Neural cell (in vitro differentiated cells): ENCODE measurements around the gene MDM1. TPM values are rescaled to one million over a fixed set of nuclear protein-coding genes. Genes with fewer than 3 reads are reported as not detected.

ENCODE experiments used
- H2AFZ ChIP-seq: fragments of 200-600, 300-800 bp; sonication (generic), shearing (Covaris generic); 2 replicates; pipeline ENCODE4 v1.6.0; 2014; ENCODE audit warnings: low read depth, mild to moderate bottlenecking, antibody characterized with exemption, low read length, moderate library complexity
- H3F3A ChIP-seq: fragments of 200-600 bp; shearing (Covaris generic); 2 replicates; pipeline ENCODE4 v1.6.1; 2016; ENCODE audit warnings: mild to moderate bottlenecking, moderate library complexity, mixed read lengths, antibody characterized with exemption, low read length; ENCODE audit not compliant: insufficient read depth, poor library complexity, severe bottlenecking
- H3K27ac ChIP-seq: fragments of 200-600, 300-800 bp; sonication (generic), shearing (Covaris generic); 2 replicates; pipeline ENCODE4 v1.5.1; 2014; ENCODE audit warnings: mild to moderate bottlenecking, low read length, moderate library complexity
- H3K27me3 ChIP-seq: fragments of 300-800, 200-600 bp; sonication (generic), shearing (Covaris generic); 2 replicates; pipeline ENCODE4 v1.6.0; 2014; ENCODE audit warnings: mild to moderate bottlenecking, low read depth, low read length, moderate library complexity; ENCODE audit not compliant: insufficient read depth
- H3K36me3 ChIP-seq: fragments of 300-800, 200-600 bp; sonication (generic), shearing (Covaris generic); 2 replicates; pipeline ENCODE4 v1.5.1; 2014; ENCODE audit warnings: mild to moderate bottlenecking, antibody characterized with exemption, low read length, moderate library complexity; ENCODE audit not compliant: insufficient read depth
- H3K4me2 ChIP-seq: fragments of 300-800, 200-600 bp; sonication (generic), shearing (Covaris generic); 2 replicates; pipeline ENCODE4 v1.6.0; 2014; ENCODE audit warnings: mild to moderate bottlenecking, low read length
- H3K4me3 ChIP-seq: fragments of 300-800, 200-600 bp; sonication (generic), shearing (Covaris generic); 2 replicates; pipeline ENCODE4 v1.5.1; 2014; ENCODE audit warnings: mild to moderate bottlenecking, low read length, moderate library complexity
- H3K79me2 ChIP-seq: fragments of 200-600 bp; shearing (Covaris generic); replicated peaks from 2 replicates; pipeline ENCODE4 v1.6.0; 2014; ENCODE audit warnings: mild to moderate bottlenecking, low read length, moderate library complexity; ENCODE audit not compliant: insufficient read depth
- H3K9ac ChIP-seq: fragments of 300-800, 200-600 bp; sonication (generic), shearing (Covaris generic); 2 replicates; pipeline ENCODE4 v1.6.1; 2016; ENCODE audit warnings: mild to moderate bottlenecking, low read length, mixed read lengths
- H3K9me2 ChIP-seq: fragments of 200-600 bp; shearing (Covaris generic); 2 replicates; pipeline ENCODE4 v1.6.1; 2016; ENCODE audit warnings: mild to moderate bottlenecking, low read length, mixed read lengths; ENCODE audit not compliant: insufficient read depth
- H3K9me3 ChIP-seq: fragments of 200-600, 300-800 bp; sonication (generic), shearing (Covaris generic); 2 replicates; pipeline ENCODE4 v1.6.1; 2016; ENCODE audit warnings: mild to moderate bottlenecking, mixed run types, low read length, moderate library complexity, mixed read lengths
- H4K20me1 ChIP-seq: fragments of 200-600 bp; shearing (Covaris generic); 2 replicates; pipeline ENCODE4 v1.6.1; 2016; ENCODE audit warnings: mild to moderate bottlenecking, mixed run types; ENCODE audit not compliant: insufficient read depth
- EP300 ChIP-seq: fragments of 450-650 bp; conservative IDR thresholded peaks from 2 replicates; pipeline ENCODE4 v1.6.1; 2014; ENCODE audit warnings: antibody characterized with exemption, mild to moderate bottlenecking, moderate library complexity; ENCODE audit not compliant: poor library complexity, severe bottlenecking
- EZH2 ChIP-seq: fragments of 200-600, 300-800 bp; shearing (Covaris generic), sonication (generic); IDR thresholded peaks from 2 replicates; pipeline ENCODE4 v1.6.1; 2014; ENCODE audit warnings: antibody characterized with exemption, low read length, borderline replicate concordance, mild to moderate bottlenecking; ENCODE audit not compliant: insufficient read depth, poor library complexity, severe bottlenecking
- MXI1 ChIP-seq: fragments of 450-650 bp; conservative IDR thresholded peaks from 2 replicates; pipeline ENCODE4 v1.6.1; 2014; ENCODE audit warnings: antibody characterized with exemption, mild to moderate bottlenecking; ENCODE audit not compliant: poor library complexity, severe bottlenecking
- POLR2AphosphoS5 ChIP-seq: IDR thresholded peaks from 2 replicates; pipeline ENCODE4 v1.6.1; 2012
- RAD21 ChIP-seq: fragments of 450-650 bp; conservative IDR thresholded peaks from 2 replicates; pipeline ENCODE4 v1.6.1; 2014; ENCODE audit warnings: antibody characterized with exemption, mild to moderate bottlenecking, moderate library complexity
- SMC3 ChIP-seq: fragments of 450-650 bp; conservative IDR thresholded peaks from 2 replicates; pipeline ENCODE4 v1.6.1; 2014; ENCODE audit warnings: antibody characterized with exemption, mild to moderate bottlenecking, moderate library complexity; ENCODE audit not compliant: poor library complexity
- TAF1 ChIP-seq: IDR thresholded peaks from 2 replicates; pipeline ENCODE4 v1.6.1; 2012; ENCODE audit warnings: low read depth
- polyA minus RNA-seq: library from RNA; depleted of rRNA, polyadenylated mRNA; stranded (reverse); fragments of >200 nt; gene quantifications from 2 replicates; pipeline ENCODE4 v1.2.3, GENCODE V29; 2014
- polyA plus RNA-seq: library from polyadenylated mRNA; depleted of rRNA; stranded (reverse); fragments of >200 nt; gene quantifications from 2 replicates; pipeline ENCODE4 v1.2.3, GENCODE V29; 2014
- TF ChIP-seq, protein P1 (sequence below): fragments of 450-650 bp; IDR thresholded peaks from 2 replicates; pipeline ENCODE4 v1.5.1; 2014; ENCODE audit warnings: antibody characterized with exemption, mild to moderate bottlenecking, moderate library complexity; ENCODE audit not compliant: poor library complexity, severe bottlenecking
- TF ChIP-seq, protein P2 (sequence below): IDR thresholded peaks from 2 replicates; pipeline ENCODE4 v1.6.1; 2012; ENCODE audit warnings: borderline replicate concordance

The MDM1 gene, protein sequence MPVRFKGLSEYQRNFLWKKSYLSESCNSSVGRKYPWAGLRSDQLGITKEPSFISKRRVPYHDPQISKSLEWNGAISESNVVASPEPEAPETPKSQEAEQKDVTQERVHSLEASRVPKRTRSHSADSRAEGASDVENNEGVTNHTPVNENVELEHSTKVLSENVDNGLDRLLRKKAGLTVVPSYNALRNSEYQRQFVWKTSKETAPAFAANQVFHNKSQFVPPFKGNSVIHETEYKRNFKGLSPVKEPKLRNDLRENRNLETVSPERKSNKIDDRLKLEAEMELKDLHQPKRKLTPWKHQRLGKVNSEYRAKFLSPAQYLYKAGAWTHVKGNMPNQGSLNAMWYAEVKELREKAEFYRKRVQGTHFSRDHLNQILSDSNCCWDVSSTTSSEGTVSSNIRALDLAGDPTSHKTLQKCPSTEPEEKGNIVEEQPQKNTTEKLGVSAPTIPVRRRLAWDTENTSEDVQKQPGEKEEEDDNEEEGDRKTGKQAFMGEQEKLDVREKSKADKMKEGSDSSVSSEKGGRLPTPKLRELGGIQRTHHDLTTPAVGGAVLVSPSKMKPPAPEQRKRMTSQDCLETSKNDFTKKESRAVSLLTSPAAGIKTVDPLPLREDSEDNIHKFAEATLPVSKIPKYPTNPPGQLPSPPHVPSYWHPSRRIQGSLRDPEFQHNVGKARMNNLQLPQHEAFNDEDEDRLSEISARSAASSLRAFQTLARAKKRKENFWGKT
- polyA plus RNA-seq (35.5 and 37.0 TPM in 2 replicates), polyA minus RNA-seq (33.8 and 40.1 TPM in 2 replicates)

DNA sequence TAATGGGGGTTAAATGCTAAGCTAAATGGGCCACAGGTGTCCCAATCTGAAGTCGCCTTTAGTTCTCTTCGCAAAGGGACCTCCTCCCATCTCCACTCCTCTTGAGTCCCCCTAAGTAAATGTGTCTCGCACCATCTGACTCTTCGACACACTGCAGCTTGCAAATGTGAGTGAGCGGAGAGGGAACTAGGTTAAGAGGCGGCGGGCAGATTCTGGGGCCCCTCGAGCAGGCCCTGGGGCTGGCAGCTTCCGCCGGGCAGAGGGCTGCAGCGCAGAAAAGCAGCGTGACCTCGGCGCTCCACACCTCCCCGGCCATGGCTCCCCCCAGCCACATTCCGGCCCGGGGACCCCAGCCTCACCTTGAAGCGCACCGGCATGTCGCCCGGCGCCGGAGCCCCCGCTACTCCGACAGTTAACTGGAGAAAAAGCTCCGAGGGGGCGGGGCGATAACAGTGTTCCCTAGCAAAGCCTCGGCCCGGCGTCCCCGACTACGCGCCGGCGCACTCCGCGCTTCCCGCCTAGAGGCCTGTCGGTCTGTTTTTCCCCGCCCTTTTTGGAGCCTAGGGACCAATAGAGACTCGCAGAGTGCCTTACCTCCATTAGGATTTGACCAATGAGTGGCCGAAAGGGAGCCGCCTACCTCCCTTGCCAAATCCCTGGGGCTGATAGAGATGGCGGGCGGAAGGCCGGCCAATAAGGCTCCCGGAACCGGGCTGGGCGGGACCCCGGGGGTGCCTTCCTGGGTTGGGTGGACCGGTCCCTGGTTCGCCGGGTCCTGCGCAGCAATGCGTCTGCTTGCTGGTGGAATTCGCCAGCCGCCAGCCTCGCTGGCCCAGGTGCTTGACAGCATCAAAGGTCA is at the start of gene MDM1:
MDM1 (minus strand) TSS at position 494 of the 859 bp plus-strand sequence; CDS start at position 377, 117 bp downstream.
- Histone ChIP-seq H3K9me3 (no peaks in the 10 kb centered on the region), H3K36me3 (no peaks in the 10 kb centered on the region), H3K79me2 (no peaks in the 10 kb centered on the region), H3K4me2 (peak within 1 kb of the TSS; percentile 99), H3K27me3 (no peaks in the 10 kb centered on the region), H4K20me1 (no peaks in the 10 kb centered on the region), H3K4me3 (peak within 1 kb of the TSS; percentile 89), H3F3A (no peaks in the 10 kb centered on the region), H3K27ac (peak within 1 kb of the TSS; percentile 56), H3K9ac (peak within 1 kb of the TSS; percentile 71), H2AFZ (peak within 1 kb of the TSS; percentile 86), H3K9me2 (no peaks in the 10 kb centered on the region)
- TF ChIP-seq, protein P1, sequence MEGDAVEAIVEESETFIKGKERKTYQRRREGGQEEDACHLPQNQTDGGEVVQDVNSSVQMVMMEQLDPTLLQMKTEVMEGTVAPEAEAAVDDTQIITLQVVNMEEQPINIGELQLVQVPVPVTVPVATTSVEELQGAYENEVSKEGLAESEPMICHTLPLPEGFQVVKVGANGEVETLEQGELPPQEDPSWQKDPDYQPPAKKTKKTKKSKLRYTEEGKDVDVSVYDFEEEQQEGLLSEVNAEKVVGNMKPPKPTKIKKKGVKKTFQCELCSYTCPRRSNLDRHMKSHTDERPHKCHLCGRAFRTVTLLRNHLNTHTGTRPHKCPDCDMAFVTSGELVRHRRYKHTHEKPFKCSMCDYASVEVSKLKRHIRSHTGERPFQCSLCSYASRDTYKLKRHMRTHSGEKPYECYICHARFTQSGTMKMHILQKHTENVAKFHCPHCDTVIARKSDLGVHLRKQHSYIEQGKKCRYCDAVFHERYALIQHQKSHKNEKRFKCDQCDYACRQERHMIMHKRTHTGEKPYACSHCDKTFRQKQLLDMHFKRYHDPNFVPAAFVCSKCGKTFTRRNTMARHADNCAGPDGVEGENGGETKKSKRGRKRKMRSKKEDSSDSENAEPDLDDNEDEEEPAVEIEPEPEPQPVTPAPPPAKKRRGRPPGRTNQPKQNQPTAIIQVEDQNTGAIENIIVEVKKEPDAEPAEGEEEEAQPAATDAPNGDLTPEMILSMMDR = no peak
- no peak for TF ChIP-seq EZH2
- no peak for TF ChIP-seq EP300
- peak; percentile 66 for TF ChIP-seq SMC3
- TF ChIP-seq TAF1 = peak; percentile 18
- TF ChIP-seq RAD21 = peak; percentile 65
- peak; percentile 86 for TF ChIP-seq MXI1
- TF ChIP-seq POLR2AphosphoS5 = peak; percentile 27
- TF ChIP-seq, protein P2, sequence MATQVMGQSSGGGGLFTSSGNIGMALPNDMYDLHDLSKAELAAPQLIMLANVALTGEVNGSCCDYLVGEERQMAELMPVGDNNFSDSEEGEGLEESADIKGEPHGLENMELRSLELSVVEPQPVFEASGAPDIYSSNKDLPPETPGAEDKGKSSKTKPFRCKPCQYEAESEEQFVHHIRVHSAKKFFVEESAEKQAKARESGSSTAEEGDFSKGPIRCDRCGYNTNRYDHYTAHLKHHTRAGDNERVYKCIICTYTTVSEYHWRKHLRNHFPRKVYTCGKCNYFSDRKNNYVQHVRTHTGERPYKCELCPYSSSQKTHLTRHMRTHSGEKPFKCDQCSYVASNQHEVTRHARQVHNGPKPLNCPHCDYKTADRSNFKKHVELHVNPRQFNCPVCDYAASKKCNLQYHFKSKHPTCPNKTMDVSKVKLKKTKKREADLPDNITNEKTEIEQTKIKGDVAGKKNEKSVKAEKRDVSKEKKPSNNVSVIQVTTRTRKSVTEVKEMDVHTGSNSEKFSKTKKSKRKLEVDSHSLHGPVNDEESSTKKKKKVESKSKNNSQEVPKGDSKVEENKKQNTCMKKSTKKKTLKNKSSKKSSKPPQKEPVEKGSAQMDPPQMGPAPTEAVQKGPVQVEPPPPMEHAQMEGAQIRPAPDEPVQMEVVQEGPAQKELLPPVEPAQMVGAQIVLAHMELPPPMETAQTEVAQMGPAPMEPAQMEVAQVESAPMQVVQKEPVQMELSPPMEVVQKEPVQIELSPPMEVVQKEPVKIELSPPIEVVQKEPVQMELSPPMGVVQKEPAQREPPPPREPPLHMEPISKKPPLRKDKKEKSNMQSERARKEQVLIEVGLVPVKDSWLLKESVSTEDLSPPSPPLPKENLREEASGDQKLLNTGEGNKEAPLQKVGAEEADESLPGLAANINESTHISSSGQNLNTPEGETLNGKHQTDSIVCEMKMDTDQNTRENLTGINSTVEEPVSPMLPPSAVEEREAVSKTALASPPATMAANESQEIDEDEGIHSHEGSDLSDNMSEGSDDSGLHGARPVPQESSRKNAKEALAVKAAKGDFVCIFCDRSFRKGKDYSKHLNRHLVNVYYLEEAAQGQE = no peak
